Coronary artery (tissue), 2 donors: ENCODE measurements around the gene BLOC1S1.
A peak's percentile ranks its signal among the peaks of the same experiment; 100 is the strongest.

Source experiments
- DNase-seq: peaks from one replicate; pipeline ENCODE4 v3.0.0-alpha.2; 2017; ENCODE audit warnings: low spot score
- H3K27ac ChIP-seq, 2 donors: fragments of 200-600 bp; sonication (generic); one replicate each; pipeline ENCODE4 v1.5.1; 2016 to 2019
- H3K4me3 ChIP-seq: fragments of 200-600 bp; sonication (generic); 2 replicates; pipeline ENCODE4 v1.5.1; 2016; ENCODE audit warnings: mild to moderate bottlenecking, moderate library complexity
- TF ChIP-seq, protein P1 (sequence below): fragments of 200-600 bp; sonication (generic); IDR thresholded peaks from one replicate; pipeline ENCODE4 v1.5.1; 2019; ENCODE audit warnings: antibody characterized with exemption

BLOC1S1 gene

DNA sequence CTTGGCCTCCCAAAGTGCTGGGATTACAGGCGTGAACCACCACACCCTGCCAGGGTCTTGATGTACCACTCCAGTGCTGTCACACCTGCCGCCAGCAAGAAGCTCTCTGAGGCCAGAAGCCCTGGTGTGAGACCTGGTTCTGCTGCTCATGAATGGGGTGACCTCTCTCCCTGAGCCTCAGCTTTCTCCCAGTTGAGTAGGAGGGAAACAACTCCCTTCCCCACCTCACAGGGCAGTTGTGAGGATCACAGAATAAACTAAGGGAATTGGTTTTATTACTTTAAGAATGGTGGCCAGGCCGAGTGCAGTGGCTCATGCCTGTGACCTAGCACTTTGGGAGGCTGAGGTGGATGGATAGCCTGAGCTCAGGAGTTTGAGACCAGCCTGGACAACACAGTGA is 18.7 kb downstream of the BLOC1S1 start:
- H3K4me3 ChIP-seq = no peak overlapping the region
- TF ChIP-seq, protein P1, sequence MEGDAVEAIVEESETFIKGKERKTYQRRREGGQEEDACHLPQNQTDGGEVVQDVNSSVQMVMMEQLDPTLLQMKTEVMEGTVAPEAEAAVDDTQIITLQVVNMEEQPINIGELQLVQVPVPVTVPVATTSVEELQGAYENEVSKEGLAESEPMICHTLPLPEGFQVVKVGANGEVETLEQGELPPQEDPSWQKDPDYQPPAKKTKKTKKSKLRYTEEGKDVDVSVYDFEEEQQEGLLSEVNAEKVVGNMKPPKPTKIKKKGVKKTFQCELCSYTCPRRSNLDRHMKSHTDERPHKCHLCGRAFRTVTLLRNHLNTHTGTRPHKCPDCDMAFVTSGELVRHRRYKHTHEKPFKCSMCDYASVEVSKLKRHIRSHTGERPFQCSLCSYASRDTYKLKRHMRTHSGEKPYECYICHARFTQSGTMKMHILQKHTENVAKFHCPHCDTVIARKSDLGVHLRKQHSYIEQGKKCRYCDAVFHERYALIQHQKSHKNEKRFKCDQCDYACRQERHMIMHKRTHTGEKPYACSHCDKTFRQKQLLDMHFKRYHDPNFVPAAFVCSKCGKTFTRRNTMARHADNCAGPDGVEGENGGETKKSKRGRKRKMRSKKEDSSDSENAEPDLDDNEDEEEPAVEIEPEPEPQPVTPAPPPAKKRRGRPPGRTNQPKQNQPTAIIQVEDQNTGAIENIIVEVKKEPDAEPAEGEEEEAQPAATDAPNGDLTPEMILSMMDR = no peak
- DNase-seq = no peak
- no peak overlapping the region for H3K27ac ChIP-seq

DNA sequence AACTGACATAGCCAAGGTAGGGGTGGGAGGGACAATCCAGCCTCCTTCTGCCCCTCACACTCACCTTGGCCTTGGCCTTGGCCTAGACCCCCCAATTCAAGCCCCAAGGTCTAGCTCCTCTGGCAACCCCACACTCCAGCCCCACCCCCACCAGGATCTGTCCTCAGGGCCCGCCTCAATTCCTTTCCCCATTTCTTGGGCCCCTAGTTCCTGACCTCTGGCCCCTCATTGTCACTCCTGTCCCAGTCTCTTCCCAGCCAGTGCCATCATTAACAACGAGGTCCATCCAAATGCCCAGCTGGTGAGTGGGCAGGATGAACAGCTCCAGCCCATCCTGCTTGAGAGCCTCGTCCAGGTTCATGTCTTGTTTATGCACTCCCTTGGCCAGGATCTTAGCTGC is 20.2 kb downstream of the BLOC1S1 start:
- TF ChIP-seq, protein P1 = no peak
- no peak overlapping the region for H3K27ac ChIP-seq
- H3K4me3 ChIP-seq = no peak overlapping the region
- DNase-seq = no peak

DNA sequence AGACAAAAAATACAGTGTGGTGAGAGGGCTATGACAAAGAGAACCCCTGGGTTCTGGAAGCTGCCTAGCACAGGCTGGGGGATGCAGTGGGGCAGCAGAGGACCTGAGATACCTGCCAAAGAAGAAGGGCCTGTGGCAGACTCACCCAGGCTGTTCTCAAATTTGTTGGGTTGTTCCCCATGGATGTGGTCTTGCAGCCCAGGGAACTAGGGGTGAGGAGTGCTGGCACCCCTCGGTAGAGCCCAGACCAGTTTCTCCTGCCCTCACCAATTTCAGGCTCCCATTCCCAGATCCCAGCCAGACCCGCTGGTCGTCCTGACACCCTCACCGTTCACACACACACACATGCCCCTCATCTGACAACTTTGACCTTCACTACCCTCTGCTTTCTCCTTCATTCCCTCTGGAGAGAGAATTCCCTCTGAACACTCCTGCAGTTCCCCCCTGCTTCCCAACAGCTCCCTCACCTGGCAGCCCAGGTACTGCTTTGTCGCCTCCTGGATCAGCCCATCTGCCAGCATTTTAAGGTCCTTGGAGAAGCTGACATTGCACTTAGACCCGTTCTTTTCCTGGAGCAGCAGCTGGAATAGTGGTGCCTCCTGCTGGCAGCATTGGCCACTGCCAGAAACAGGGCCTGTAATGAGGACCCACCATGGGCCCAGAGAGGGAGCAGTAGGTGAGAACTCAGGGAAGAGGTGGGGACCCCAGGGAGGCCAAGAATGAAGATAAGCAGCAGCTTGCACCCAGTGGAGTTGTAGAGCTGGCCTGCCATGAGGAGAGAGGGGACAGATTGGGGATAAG is 21.1 kb downstream of the BLOC1S1 start:
- TF ChIP-seq, protein P1 = peak; percentile 62
- no peak overlapping the region for H3K4me3 ChIP-seq
- no peak for DNase-seq
- peak overlapping the region; percentile 62 to 92 for H3K27ac ChIP-seq

DNA sequence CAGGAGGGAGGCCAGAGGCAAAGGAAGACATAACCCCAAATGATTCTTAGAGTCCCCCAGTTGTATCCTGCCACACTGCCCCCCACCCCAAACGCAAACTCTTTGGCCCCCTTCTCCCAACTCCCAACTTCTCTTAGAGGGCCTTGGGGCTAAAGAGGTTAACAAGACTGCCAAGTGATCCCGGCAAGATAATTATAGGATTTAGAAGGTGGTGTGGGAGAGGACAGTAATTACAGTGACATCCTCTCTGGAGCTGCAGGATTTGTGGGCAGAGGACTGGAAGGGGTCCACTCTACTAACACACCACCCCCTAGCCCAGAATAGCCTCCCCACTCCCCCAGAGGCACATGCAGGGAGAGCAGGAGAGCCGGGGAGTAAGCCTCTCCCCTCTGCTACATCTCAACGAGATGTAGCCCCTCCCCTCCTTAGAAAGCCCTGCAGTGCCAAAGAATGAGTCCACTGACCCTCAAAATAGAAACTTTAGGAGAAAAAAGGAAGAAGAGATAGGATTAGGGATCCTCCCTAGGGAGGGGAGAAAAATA is 21.8 kb downstream of the BLOC1S1 start:
- peak overlapping the region; percentile 62 to 92 for H3K27ac ChIP-seq
- no peak for DNase-seq
- peak overlapping the region; percentile 66 for H3K4me3 ChIP-seq
- TF ChIP-seq, protein P1 = no peak

DNA sequence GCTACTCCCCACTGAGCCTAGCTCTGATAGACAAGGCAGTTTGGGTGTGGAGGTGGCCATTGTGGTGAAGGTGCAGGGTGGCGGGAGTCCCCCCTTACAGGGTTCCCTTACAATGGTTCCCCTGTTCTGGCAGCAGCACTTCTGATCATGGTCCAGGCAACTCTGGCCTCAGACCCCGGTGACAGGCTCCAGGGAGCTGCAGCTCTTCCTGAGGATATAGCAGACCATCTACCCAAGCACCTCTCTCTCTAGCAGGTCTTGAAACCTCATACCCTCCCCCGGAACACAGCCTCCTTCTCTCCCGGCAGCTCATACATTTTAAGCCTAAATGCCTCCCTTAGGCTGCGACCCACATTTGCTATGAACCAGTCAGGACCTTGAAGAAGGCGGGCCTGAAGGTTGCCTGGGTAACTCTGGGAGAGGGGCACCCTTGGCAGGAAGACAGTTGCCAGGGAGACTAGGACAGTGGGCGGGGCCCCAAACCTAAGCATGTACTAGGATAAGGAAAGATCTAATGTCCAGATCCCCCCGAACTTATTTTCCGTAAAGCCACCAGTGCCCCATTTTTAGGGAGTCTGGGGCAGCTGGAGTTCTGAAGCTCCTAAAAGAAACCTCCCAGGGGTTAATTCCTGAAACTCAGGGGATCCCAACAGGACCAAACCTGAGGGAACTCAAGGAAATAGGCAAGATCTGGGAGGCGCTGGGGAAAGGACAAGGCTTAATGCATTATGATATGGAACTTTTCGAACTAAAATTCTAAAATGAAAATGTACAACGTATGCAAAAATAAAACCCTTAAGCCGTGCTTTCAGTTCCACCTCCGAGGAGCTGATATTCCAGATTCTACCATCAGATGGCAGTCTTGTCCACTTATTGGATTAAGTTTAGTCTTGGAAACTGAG is 22.5 kb downstream of the BLOC1S1 start:
- TF ChIP-seq, protein P1 = peak; percentile 69
- peak overlapping the region; percentile 62 to 92 for H3K27ac ChIP-seq
- DNase-seq = no peak
- peak overlapping the region; percentile 66 for H3K4me3 ChIP-seq

DNA sequence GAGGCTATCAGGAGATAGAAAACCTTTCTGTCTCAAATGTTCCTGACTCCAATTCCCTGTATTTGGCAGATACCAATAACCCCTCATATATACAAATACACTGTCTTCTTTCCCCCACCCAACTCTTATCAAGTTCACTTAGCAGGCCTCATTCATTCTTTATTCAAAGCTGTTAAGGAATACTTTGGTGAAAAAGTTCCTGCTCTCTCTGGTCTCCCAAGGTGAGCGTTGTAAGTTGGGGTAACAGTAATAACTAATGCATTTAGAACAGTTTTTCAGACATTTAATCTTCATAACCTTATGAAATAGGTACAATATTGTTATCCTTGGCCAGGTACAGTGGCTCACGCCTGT is 23.2 kb downstream of the BLOC1S1 start:
- Histone ChIP-seq H3K4me3 (no peak overlapping the region), H3K27ac (no peak overlapping the region)
- TF ChIP-seq, protein P1 = no peak
- no peak for DNase-seq
